Glomerular endothelial cell (primary cell): Measurements from ENCODE around the gene FGD5. TPM values are rescaled to one million over a fixed set of nuclear protein-coding genes. Genes with fewer than 3 reads are reported as not detected.

Source experiments
- DNase-seq: peaks from one replicate; pipeline ENCODE4 v3.0.0-alpha.2; 2011; ENCODE audit warnings: low read depth, low spot score; ENCODE audit errors: extremely low read depth
- total RNA-seq: library from RNA; depleted of rRNA; stranded (reverse); fragments of >200 nt; gene quantifications from 2 replicates; pipeline ENCODE4 v1.2.3, GENCODE V29; 2015

Gene FGD5
- total RNA-seq, 1 donor from 2014 or later: 109 TPM

DNA sequence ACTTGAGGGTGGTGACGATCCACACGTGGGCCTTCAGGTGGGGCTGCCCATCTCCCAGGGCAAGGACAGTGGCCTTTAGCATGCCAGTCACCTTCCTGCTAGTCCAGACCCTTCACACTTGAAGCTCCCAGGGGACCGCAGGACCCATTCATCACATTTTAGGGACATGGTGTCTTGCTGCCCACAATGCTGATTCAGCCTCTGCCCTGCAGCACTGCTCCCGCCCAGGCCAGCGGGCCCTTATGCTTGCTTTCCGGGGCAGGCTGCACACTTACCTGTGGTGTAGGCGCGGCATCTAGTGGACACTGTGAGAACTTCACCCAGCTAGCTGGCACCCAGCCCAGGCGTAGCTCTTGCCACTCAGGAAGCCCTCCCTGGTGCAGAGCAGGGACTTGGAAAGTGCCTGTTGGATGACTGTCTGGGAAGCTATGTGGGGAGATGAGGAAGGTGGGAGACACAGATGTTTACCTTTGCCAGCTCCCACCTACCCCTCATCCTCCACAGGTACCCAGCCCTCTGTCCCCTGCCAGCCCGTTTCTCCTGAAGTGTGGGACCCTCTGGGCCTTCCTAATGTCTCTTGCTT lies 102.4 kb downstream of the FGD5 start:
- peak; percentile 61 for DNase-seq

DNA sequence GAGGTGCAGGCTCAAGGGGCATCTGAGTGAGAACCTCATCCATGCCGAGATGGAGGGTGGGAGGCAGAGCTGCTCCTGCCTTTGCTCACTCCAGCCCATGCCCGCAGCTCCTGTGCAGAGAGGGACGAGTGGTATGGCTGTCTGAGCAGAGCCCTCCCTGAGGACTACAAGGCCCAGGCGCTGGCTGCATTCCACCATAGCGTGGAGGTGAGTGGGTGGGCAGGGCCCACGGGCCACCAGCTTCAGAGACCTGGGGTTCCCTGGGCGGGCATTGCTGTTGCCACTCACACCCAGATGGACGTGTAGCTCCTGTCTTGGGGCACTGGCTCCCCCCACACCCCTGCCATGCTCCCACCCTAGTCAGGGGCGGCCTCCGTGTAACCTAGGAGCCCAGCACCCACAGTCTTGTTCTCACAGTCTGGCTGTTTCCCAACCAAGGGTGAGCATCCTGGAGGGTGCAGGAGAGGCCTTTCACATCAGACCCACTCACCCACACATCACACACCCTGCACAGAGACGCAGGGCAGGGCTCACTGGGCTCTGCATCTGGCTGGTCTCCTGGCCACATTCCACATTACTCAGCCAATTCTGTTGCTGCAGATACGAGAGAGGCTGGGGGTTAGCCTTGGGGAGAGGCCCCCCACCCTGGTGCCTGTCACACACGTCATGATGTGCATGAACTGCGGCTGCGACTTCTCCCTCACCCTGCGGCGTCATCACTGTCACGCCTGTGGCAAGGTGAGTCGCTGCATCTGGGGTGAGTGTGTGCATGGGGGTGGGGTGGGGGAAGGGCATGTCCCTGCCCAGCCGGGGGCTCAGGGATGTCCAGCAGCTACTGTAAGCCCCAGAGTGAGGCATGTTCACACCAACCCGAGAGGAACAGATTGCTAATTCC lies 103.3 kb downstream of the FGD5 start:
- DNase-seq: no peak

DNA sequence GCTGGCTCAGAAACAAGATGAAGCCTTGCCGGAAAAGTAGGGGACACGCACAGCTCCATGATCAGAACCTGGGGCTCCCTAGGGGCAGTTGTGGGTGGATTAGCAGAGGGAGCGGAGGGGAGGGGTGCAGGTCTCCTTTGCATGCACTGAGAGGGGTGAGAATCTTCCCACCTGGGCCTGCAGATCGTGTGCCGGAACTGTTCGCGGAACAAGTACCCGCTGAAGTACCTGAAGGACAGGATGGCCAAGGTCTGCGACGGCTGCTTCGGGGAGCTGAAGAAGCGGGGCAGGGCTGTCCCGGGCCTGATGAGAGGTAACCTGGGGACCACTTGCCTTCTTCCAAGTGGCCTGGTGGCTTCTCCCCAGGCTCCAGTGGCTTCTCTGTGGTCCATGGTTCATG lies 104.1 kb downstream of the FGD5 start:
- no peak for DNase-seq

DNA sequence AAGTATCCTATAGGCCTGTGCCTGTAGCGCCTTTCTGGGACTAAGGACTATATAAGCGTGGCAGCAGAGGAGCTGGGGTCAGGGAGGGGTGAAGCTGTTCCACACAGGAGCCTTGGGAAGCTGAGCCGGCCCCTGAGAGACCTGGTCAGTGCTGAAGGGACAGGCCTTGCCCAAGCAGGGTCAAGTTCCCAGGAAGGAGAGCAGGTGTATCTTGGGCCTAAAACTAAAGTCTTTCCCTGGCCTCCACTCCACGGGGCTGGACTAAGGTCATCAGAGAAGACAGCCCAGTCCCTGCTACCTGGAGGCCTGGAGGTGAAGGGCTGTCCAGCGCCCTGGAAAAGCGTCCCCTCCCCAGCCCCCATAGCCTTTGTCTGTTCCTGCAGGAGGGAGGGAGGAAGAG lies 104.7 kb downstream of the FGD5 start:
- no peak for DNase-seq

DNA sequence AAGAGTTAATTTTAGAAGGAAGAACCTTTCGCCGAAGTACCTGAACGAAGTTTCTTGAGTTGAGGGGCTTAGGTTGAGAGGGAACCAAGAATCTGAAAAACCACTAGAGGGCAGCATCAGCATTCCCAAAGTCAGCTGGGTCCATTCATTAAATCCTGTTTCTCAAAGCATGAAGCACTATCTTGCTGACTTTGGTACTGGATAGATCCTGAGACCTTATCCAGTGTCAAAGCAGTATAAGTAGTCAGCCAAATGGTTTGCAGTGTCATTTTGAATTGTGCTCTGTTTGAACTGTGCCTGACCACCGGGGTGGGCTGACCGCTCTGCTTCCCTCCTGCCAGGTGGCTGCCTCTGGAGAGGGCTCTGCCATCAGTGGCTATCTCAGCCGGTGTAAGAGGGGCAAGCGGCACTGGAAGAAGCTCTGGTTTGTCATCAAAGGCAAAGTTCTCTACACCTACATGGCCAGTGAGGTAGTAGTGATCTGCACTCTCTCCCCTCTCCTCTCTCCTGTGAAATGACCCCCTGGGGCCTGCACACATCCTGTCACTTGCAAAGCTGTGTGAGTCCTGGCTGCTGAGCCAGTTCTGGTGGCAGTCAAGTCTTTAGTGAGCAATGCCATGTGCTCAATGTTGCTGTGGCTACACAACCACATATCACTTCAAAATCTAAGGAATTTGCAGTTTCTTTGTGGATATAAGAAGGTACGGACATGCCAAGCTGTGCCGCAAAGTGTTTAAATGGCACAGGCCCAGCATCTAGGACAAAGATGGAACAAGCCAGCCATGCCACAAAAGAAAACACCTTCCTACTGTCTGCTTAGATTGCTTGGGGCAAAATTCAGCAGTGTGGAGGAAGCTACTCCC lies 107.2 kb downstream of the FGD5 start:
- no peak for DNase-seq

DNA sequence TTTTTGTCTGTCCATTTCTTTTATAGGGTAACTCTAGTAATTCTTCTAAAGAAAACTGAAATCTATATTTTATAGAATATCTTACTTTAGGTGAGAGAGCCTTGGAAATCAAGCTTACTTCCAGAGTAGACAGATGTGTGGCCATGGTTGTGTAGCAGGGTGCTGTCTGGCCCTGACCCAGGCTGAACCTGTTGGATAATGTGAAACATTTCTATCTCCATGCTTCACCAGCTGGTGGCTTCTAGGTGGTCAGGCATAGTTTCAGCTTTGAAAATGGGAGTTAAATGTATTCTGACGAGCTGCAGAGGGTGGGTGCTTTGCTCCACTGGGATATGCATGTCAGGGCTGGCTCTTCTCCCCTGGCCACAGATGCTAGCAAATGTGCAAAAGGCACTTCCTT lies 107.8 kb downstream of the FGD5 start:
- DNase-seq: no peak

DNA sequence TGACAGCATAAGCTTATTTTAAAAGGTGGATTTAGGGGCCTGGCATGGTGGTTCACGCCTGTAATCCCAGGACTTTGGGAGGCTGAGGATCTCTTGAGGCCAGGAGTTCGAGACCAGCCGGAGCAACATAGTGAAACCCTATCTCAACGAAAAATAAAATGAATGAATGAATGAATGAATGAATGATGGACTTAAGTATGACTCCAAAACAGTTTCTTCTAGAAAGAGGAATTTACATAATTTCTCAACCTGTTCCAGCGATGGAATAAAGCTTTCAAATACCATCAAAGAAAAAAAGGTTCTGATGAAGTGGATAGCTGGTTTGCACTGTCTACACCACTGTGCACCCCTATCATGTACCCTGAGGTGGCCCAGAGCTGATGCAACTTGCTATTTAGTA lies 108.5 kb downstream of the FGD5 start:
- no peak for DNase-seq

DNA sequence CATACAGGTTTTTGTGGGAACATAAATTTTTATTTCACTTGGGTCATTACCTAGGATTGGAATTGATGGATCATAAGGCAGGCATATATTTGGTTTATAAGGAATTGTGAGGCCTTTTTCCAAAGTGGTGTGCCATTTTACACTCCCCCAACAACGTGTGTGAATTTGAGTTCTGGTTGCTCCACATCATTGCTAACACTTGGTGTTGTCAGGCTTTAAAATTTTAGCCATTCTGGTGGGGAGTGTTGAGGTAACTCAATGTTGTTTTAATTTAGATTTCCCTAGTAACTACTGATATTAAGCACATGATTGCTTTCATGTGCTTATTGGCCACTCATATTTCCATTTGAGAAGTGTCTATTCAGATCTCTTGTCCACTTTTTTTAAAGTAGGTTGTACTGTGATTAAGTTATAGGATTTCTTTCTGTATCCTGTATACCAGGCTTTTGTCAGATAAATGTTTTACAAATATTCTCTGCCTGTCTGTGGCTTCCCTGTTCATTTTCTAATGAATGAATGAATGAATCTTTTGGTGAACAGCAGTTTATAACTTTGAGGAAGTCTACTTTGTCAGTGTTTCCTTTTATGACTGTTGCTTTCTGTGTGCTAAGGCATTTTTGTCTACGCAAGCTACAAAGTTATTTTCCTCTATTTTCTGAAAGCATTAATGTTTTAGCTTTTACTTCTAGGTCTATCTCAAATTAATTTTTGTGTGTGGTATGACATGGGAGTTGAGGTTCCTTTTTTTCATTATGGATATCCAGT lies 110.7 kb downstream of the FGD5 start:
- DNase-seq: no peak

DNA sequence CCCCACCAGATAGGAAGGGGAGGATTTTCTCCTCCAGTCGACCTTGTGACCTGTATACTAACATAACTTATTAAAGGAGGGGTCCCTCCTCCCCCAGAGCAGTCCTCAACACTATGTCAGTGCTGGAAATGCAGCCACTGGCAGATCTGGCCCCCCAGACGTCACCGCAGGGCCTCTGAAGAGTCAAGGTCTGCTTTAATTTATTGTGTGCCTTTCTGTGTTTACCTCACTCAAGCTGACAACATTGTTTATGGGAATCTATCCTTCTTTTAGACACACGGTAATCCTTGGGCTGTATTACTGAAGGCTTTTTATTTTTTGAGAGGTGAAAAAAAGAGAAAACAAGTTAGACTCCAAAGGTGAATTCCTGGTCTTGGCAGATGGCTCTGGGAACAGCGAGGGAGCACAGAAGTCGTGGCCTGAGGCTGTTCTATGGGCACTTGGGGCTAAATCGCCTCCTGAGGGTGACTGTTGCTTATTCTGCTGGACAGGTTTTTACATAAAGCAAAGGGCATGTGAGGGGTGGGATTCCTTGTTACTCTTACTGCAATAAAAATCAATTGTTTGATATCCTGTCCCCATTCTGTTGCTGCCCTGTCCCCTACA lies 115.2 kb downstream of the FGD5 start:
- no peak for DNase-seq

DNA sequence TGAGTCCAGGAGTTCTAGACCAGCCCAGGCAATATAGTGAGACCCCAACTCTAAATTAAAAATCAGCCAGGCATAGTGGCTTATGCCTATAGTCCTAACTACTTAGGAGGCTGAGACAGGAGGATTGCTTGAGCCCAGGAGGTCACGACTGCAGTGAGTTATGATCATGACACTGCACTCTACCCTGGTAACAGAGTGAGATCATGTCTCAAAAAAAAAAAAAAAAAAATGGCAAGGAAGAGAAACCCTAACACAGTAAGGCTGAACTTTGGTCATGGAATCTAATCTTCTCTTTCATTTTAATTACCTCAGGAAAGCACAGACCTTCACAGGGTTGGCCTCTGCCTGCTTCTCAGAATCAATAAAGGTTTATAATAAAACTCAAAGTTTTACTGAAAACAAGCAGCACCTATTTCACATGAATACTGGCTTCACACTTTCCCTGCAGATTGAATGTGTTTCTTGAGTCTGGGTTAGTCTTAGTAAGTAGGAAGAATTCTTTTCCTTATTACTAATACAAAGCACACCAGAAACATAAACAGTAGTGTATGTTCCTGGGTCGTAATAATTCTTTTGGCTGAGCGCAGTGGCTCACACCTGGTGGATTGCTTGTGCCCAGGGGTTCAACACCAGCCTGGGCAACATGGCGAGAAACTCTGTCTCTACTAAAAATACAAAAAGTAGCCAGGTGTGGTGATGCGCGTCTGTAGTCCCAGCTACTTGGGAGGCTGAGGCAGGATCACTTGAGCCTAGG lies 117.0 kb downstream of the FGD5 start:
- no peak for DNase-seq

DNA sequence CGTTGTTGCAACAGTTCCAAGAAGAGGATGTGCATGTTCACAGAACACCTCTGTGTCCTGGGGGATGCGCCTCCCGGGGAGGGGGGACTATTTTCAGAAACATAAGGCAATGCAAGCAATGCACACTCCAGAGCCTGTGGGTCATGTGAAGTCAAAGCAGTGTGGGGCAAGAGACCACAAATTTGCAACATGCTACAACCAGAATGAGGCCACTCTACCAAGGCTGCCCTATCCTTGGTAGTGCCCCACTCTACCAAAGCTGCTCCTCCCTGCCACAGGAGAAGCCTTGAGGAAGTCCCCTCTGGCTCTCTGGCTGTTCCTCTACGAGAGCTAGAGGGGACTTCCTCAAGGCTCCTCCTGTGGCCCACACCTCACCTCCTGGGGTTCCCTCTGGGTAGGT lies 120.2 kb downstream of the FGD5 start:
- DNase-seq: no peak

DNA sequence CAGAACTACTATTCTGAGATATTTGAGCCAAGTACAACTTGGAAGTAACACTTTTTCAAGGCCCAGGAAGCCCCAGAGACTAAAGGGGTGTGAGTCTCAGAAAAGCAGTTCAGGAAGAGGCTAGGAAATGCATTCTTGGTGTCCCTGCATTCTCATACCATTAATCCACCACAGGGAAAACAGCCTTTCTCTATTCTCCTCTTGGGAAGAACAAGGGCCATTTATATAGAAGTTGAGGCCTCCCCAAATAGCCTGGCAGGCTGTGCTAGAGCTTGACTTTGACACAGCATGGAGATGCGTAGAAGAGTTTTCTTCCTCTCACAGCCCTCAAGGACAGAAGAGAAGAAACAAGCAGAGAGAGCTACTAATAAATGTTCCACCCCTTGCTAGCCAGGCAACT lies 123.1 kb downstream of the FGD5 start:
- DNase-seq: no peak

DNA sequence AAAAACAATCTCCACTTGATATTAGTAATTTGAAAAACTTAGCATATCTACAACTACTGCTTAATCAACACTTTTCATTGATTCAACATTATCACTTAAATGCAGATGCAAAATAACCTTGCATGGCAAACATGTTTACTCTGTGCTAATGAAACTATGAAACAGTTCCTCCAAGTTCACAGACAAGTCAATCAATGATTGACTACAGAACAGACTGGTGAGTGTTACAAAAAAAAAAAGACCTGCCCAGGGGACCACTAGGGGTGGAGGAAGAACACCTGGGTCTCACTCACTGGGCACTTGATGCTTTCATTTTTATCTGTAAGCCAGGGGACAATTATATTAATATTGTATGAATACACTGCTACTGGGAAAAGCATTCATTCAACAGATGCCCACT lies 124.3 kb downstream of the FGD5 start:
- no peak for DNase-seq

DNA sequence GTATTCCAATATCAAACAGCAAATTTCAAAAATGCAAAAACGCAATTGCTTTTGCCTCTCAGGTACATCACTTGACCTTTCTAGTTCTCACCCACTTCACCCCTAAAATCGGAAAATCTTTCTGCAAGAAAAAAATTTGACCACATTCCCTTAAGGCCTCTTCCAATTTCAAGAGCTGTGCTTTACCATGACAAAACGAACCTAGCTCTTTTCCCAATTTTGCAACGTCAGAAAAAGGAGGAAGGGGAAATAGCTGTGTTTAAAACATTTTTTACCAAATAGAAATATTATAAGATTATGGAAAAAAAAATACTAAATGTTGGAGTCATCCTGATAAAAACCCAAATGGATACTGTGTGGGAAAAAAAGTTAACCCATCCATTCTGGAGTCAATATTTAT lies 127.5 kb downstream of the FGD5 start:
- no peak for DNase-seq

DNA sequence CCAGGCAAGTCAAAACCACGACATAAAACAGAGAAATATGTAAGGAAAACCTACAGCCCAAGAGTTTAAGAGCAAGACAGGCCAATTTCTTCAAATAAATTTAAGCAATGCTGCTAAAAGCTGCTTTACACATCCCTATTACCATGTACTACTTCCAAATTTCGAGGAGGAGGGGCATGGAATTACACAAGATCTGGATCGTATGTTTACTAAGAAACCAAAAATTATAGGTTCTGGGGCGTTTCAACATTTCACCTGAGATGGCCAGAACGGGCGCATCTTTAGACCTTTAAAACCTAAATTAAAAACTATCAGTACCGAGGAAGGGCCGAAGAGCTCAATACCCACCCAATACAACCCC lies 128.0 kb downstream of the FGD5 start:
- DNase-seq: no peak

DNA sequence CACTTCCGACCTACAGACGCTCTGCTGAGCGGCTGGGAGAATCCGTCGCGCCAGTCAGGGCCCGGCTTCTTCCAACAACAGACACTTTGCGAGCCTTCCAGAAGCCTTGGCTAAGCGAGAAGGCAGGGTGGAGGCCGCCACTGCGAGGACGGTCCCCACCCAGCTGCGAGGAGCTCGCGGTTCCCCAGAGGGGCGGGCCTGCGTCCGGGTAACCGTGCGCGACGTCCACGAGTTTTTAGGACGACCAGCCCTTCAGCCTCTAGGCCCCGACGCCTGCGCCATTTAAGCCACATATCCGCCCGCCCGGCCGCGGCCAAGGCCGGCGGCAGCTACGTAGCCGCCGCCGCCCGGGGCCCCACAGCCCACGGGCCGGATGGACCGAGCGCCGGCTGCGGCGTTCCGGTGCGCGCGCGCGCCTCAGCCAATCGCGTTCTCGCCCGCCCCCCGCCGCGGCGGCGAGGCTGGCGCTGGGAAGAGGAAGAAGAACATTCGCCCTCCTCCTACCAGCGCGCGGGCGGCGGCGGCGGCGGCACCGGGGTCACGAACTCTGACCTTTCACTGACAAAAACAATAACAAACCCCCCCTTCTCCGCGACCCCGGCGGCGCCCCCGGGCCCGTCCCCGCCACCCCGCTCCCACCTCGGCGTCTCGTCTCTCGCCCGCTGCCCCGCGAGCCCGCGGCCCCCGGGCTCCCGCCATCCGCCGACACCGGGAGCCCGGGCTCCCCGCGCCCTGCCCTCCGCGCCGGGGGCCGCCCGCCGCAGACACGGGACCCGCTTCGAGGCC lies 128.5 kb downstream of the FGD5 start, which contains the start of gene NR2C2:
Gene NR2C2, plus strand, starts transcription at position 484 of the 786 bp plus-strand sequence. CDS start 56,332 bp downstream, outside the sequence.
- no peak for DNase-seq

DNA sequence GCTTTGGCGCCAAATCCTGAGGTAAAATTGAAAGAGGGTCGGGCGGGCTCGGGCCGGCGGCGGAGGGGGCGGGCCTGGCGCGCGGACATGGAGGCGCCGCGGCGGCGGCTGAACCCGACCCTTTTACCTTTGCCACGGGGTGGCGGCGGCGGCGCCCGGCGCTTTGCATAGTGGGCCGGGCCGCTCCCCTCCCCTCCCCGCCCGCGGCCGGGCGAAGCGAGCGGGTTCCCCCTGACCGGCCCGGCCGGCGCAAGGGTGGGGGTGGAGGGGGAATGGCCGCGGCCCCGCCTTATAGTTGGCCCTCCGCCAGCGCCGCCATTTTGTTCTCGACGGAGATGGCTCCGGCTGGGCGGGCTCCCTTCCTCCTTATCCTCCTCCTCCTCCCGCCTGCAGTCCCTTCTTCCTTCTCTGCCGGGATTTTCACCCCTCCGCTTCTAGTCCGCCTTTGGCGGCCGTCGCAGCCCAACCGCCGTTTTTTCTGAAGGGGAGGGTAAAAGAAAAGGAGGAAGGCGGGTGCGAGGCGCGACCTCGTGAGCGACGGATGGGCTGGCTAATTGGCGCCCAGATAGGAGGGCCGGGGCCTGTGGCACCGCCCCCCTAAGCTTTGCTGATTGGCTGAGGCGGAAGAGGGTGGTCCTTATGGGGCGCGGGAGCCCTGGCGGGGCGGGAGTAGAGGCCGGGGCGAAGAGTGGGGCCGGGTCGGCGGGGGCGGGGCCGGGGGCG lies 129.3 kb downstream of the FGD5 start:
- DNase-seq: peak; percentile 50

DNA sequence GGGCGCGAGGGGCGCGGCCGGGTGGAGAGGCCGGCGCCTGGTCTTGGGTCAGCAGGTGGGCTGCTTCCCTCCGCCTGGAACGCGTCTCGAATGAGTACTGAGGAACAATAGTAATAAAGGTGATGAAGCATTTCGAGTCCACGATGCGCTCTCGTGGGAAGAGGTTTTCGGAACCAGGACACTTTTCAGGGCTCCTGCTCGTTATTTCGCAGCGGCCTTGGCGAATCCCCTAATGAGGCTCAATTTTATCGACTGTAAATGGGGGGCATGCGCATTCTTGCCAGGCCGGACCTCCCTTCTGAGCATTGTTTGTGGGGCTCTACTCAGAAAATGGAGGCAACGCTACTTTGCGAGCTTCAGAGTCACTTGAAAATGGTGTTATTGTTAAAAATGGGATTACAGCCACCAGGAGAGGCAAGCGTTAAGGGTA lies 129.9 kb downstream of the FGD5 start:
- DNase-seq: no peak
